SK-N-SH (cell line): ENCODE results near the gene MYMK.

Experiments
- JUND ChIP-seq: IDR thresholded peaks from 2 replicates; pipeline ENCODE4 v1.4.0; 2012
- RFX5 ChIP-seq: IDR thresholded peaks from 2 replicates; pipeline ENCODE4 v1.6.1; 2012; ENCODE audit warnings: mild to moderate bottlenecking, improper control_type of control experiment, low read length
- TF ChIP-seq, protein P1 (sequence below): fragments of 200-600 bp; sonication (generic); IDR thresholded peaks from 2 replicates; pipeline ENCODE4 v1.6.1; 2017; ENCODE audit warnings: antibody characterized with exemption, mild to moderate bottlenecking, moderate library complexity

- TF ChIP-seq, protein P1, sequence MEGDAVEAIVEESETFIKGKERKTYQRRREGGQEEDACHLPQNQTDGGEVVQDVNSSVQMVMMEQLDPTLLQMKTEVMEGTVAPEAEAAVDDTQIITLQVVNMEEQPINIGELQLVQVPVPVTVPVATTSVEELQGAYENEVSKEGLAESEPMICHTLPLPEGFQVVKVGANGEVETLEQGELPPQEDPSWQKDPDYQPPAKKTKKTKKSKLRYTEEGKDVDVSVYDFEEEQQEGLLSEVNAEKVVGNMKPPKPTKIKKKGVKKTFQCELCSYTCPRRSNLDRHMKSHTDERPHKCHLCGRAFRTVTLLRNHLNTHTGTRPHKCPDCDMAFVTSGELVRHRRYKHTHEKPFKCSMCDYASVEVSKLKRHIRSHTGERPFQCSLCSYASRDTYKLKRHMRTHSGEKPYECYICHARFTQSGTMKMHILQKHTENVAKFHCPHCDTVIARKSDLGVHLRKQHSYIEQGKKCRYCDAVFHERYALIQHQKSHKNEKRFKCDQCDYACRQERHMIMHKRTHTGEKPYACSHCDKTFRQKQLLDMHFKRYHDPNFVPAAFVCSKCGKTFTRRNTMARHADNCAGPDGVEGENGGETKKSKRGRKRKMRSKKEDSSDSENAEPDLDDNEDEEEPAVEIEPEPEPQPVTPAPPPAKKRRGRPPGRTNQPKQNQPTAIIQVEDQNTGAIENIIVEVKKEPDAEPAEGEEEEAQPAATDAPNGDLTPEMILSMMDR = no peak
- TF ChIP-seq RFX5 (no peak), JUND (no peak)
These were observed 14.4 kb upstream of the MYMK start for GRCh38 chr9:133538851-133539833.
